GM19035 (cell line): ENCODE results near the gene SYNC.

ENCODE experiments used
- ATAC-seq: cut with Tn5 transposase; IDR thresholded peaks from one replicate; pipeline ENCODE4 v1.9.1; 2021; ENCODE audit not compliant: unreplicated experiment

SYNC gene

GRCh38 chr1:32702599-32703478, at the start of gene SYNC:
Gene SYNC (minus strand): TSS chr1:32702770. CDS start chr1:32702660, 110 bp downstream.
- ATAC-seq, result no peak

- ATAC-seq, result no peak
These were observed 47.2 kb upstream of the SYNC start for GRCh38 chr1:32749771-32750170.

GRCh38 chr1:32749332-32749731, 46.8 kb upstream of the SYNC start:
- ATAC-seq, result no peak

GRCh38 chr1:32748926-32749325, 46.4 kb upstream of the SYNC start:
- no peak for ATAC-seq

GRCh38 chr1:32748348-32748747, 45.8 kb upstream of the SYNC start:
- ATAC-seq, result no peak

GRCh38 chr1:32746130-32746529, 43.6 kb upstream of the SYNC start:
- no peak for ATAC-seq

GRCh38 chr1:32744071-32744425, 41.5 kb upstream of the SYNC start:
- ATAC-seq, result no peak

GRCh38 chr1:32743380-32744070, 41.0 kb upstream of the SYNC start:
- ATAC-seq, result no peak

GRCh38 chr1:32742956-32743355, 40.4 kb upstream of the SYNC start:
- ATAC-seq, result no peak

GRCh38 chr1:32742199-32742947, 39.8 kb upstream of the SYNC start:
- ATAC-seq, result no peak

GRCh38 chr1:32741413-32742198, 39.0 kb upstream of the SYNC start:
- no peak for ATAC-seq

GRCh38 chr1:32741059-32741412, 38.5 kb upstream of the SYNC start:
- ATAC-seq, result no peak

- ATAC-seq, result no peak
These were observed 34.5 kb upstream of the SYNC start for GRCh38 chr1:32736812-32737791.

- ATAC-seq, result no peak
These were observed 31.2 kb upstream of the SYNC start for GRCh38 chr1:32733582-32734321.

- ATAC-seq, result no peak
These were observed 26.9 kb upstream of the SYNC start for GRCh38 chr1:32729254-32730046.

GRCh38 chr1:32728413-32729077, 26.0 kb upstream of the SYNC start:
- no peak for ATAC-seq

GRCh38 chr1:32727876-32728275, 25.3 kb upstream of the SYNC start:
- no peak for ATAC-seq

GRCh38 chr1:32725615-32725982, 23.0 kb upstream of the SYNC start:
- ATAC-seq, result no peak
